ENCODE measurements around the gene EBF3. TPM values are rescaled to one million over a fixed set of nuclear protein-coding genes. Genes with fewer than 3 reads are reported as not detected.
A peak's percentile ranks its signal among the peaks of the same experiment; 100 is the strongest.

Gene EBF3
- total RNA-seq, 1 donor from 2014 or later = 0.82 TPM

GRCh38 chr10:129897871-129898626 lies 66.0 kb downstream of the EBF3 start:
- no peak for DNase-seq (ENCODE audit: low spot score in 2 of 2)
- no peak for FAIRE-seq

GRCh38 chr10:129896860-129897200 lies 67.2 kb downstream of the EBF3 start:
- DNase-seq (ENCODE audit: low spot score in 2 of 2) (no peak), FAIRE-seq (no peak)

GRCh38 chr10:129896136-129896859 lies 67.8 kb downstream of the EBF3 start:
- no peak for FAIRE-seq

GRCh38 chr10:129895811-129896135 lies 68.3 kb downstream of the EBF3 start:
- DNase-seq (ENCODE audit: low spot score in 2 of 2) (no peak), FAIRE-seq (no peak)

More at GRCh38 chr10:129896136-129896859, 67.8 kb downstream of the EBF3 start:
- DNase-seq (ENCODE audit: low spot score in 2 of 2) = no peak

GRCh38 chr10:129894698-129895097 lies 69.4 kb downstream of the EBF3 start:
- DNase-seq (ENCODE audit: low spot score in 2 of 2) (no peak), FAIRE-seq (no peak)

GRCh38 chr10:129893104-129894089 lies 70.7 kb downstream of the EBF3 start:
- FAIRE-seq (no peak), DNase-seq (ENCODE audit: low spot score in 2 of 2) (no peak)

- FAIRE-seq (no peak), DNase-seq (ENCODE audit: low spot score in 2 of 2) (no peak)
Observed at GRCh38 chr10:129892548-129893052, 71.5 kb downstream of the EBF3 start.

GRCh38 chr10:129891806-129892205 lies 72.3 kb downstream of the EBF3 start:
- no peak for DNase-seq (ENCODE audit: low spot score in 2 of 2)
- no peak for FAIRE-seq

- FAIRE-seq (no peak), DNase-seq (ENCODE audit: low spot score in 2 of 2) (no peak)
Observed at GRCh38 chr10:129890170-129890569, 73.9 kb downstream of the EBF3 start.

GRCh38 chr10:129888784-129889616 lies 75.1 kb downstream of the EBF3 start:
- DNase-seq (ENCODE audit: low spot score in 2 of 2) (peak in 1 of 2 donors; percentile 40), FAIRE-seq (no peak)

- FAIRE-seq = no peak
Observed at GRCh38 chr10:129887986-129888783, 75.9 kb downstream of the EBF3 start.

GRCh38 chr10:129887381-129887905 lies 76.6 kb downstream of the EBF3 start:
- FAIRE-seq (no peak), DNase-seq (ENCODE audit: low spot score in 2 of 2) (no peak)

More at GRCh38 chr10:129887986-129888783, 75.9 kb downstream of the EBF3 start:
- no peak for DNase-seq (ENCODE audit: low spot score in 2 of 2)

GRCh38 chr10:129886263-129886662 lies 77.8 kb downstream of the EBF3 start:
- FAIRE-seq = no peak
- DNase-seq (ENCODE audit: low spot score in 2 of 2) = no peak

GRCh38 chr10:129885526-129885925 lies 78.5 kb downstream of the EBF3 start:
- no peak for FAIRE-seq

GRCh38 chr10:129884398-129885078 lies 79.5 kb downstream of the EBF3 start:
- DNase-seq (ENCODE audit: low spot score in 2 of 2) (no peak), FAIRE-seq (no peak)

More at GRCh38 chr10:129885526-129885925, 78.5 kb downstream of the EBF3 start:
- no peak for DNase-seq (ENCODE audit: low spot score in 2 of 2)

- DNase-seq (ENCODE audit: low spot score in 2 of 2) (no peak), FAIRE-seq (no peak)
Observed at GRCh38 chr10:129883626-129884397, 80.3 kb downstream of the EBF3 start.

- DNase-seq (ENCODE audit: low spot score in 2 of 2) (no peak), FAIRE-seq (no peak)
Observed at GRCh38 chr10:129883029-129883428, 81.0 kb downstream of the EBF3 start.
